Breast epithelium (tissue), 3 donors: Measurements from ENCODE around the gene STX5.

Experiments
- CTCF ChIP-seq, 3 donors: fragments of 450-650 bp; IDR thresholded peaks; one replicate each; pipeline ENCODE4 v1.5.1; 2016 to 2017; ENCODE audit warnings: antibody characterized with exemption in 3 of 3, mild to moderate bottlenecking in 3 of 3, moderate library complexity in 3 of 3
- POLR2A ChIP-seq: fragments of 450-650 bp; IDR thresholded peaks from one replicate; pipeline ENCODE4 v1.6.1; 2016; ENCODE audit warnings: antibody characterized with exemption, mild to moderate bottlenecking, moderate library complexity
- POLR2AphosphoS5 ChIP-seq, 3 donors: sonication (generic); formaldehyde crosslinking; IDR thresholded peaks; one replicate each; pipeline ENCODE4 v1.6.1; 2017; ENCODE audit warnings: antibody characterized with exemption in 3 of 3

GRCh38 chr11:62875698-62876478, 44.0 kb upstream of the STX5 start:
- TF ChIP-seq POLR2A (no peak), CTCF (IDR thresholded peaks at IDR 0.05) (no peak), POLR2AphosphoS5 (IDR thresholded peaks at IDR 0.05) (no peak)
